GM10266 (cell line): ENCODE data around the gene CHST8.

ENCODE experiments used
- DNase-seq: peaks from one replicate; pipeline ENCODE4 v3.0.0; 2012; ENCODE audit errors: extremely low spot score
- TF ChIP-seq, protein P1 (sequence below): IDR thresholded peaks from 2 replicates; pipeline ENCODE4 v1.5.1; 2012; ENCODE audit warnings: mild to moderate bottlenecking, low read depth; ENCODE audit not compliant: control insufficient read depth, insufficient read depth; ENCODE audit errors: missing control alignments

The CHST8 gene

DNA sequence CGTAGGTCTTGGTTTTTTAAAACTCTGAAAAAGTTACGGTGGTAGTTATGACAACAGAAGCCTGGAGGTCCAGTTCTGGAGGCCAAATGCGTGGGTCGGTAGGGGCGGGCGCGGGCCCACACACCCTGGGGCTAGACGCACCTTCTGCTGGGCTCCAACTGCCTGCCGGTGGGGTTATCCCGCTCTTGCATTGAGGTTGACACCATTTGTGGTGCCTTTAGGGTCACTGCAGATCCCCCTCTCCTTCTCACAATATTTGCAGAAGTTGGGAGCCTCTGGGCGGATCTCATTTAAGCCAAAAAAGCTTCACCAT is 81.6 kb downstream of the CHST8 start:
- TF ChIP-seq, protein P1, sequence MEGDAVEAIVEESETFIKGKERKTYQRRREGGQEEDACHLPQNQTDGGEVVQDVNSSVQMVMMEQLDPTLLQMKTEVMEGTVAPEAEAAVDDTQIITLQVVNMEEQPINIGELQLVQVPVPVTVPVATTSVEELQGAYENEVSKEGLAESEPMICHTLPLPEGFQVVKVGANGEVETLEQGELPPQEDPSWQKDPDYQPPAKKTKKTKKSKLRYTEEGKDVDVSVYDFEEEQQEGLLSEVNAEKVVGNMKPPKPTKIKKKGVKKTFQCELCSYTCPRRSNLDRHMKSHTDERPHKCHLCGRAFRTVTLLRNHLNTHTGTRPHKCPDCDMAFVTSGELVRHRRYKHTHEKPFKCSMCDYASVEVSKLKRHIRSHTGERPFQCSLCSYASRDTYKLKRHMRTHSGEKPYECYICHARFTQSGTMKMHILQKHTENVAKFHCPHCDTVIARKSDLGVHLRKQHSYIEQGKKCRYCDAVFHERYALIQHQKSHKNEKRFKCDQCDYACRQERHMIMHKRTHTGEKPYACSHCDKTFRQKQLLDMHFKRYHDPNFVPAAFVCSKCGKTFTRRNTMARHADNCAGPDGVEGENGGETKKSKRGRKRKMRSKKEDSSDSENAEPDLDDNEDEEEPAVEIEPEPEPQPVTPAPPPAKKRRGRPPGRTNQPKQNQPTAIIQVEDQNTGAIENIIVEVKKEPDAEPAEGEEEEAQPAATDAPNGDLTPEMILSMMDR, result no peak
- DNase-seq, result no peak

DNA sequence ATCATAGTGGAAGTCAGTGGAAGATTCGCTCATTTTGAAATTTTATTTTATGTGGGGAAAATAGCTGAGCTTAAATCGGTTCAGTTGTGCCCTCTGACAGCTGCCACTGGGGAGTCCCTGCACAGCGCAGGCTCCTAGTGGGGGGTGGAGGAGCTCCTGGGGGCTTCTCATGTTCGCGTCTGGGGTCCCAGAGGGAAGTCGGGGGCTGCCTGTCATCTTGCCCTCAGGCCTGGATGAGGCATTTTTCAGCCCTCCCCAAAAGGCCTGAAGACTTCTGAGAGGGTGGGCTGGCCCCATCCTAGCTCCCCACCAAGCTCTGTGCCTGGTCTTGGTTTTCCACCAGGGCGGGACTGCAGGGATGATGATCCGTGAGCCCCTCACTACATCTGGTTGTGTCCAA is 82.1 kb downstream of the CHST8 start:
- no peak for DNase-seq
- TF ChIP-seq, protein P1, result no peak

DNA sequence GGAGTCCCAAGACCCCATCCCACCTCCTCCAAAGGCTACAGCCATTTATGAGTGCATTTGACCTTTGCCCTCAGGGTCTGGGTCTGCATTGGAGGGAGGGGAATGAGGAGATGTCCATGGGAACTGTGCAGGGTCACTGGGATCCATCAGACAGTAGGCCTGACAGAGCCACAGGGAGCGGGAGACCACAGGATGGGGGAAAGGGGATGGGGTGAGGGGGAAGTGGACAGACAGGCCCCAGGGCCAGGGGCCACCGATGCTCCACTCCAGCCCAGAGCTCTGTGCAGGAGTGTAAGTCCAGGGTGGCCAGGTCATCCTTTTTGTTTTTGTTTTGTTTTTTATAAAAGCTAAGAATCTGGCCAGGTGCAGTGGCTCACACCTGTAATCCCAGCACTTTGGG is 82.5 kb downstream of the CHST8 start:
- TF ChIP-seq, protein P1, result no peak
- no peak for DNase-seq

DNA sequence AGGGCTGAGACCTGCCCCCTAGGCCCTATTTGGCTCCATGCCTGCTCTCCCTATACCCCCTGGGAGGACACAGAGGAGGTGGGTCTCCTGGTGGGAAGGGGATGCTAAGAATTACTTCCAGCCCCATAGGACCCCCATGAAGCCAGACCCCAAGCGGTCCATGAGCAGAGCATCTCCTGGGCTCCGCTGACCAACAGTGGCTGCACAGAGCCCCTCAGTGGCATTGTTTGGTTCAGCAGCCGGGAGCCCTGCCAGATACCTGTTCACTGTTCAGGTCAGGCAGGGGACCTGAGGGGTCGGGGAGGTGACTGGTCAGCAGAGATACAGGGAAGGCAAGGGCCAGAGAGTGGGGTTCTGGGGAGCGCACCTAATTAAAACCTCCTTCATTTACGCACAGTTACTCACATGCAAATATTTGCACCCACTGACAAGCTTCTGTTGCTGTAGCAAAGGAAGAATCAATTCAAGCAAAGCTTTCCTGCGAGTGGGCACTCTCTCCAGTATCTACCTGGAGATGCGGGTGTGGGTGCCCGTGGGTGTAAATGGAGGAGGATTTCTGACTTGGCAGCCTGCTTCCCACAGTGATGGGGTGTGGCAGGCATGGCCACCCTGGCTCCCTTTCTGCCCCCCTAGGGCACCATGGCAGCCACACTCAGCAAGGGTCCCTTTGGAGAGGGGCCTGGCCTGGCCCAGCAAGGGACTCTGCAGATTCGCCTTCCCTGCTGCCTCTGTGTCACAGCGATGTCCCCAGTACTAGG is 83.5 kb downstream of the CHST8 start:
- no peak for DNase-seq
- TF ChIP-seq, protein P1, result no peak

DNA sequence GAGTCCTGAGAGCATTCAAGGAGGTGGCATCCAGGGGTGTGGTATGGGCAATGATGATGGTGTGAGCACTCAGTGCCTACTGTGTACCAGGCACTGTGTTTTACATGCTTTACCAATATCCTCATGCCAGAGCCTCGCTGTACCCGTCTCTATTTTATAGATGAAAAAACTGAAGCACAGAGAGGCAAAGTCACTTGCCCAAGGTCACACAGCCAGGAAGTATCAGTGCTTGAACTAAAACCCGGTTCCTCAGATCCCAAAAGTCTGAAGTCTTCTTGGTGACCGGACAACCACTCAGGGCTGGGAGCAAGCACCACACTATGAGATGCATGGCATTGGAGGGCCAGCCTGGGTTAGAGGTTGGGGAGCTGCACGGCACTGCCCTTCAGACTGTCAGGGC is 84.1 kb downstream of the CHST8 start:
- TF ChIP-seq, protein P1, result no peak
- no peak for DNase-seq

DNA sequence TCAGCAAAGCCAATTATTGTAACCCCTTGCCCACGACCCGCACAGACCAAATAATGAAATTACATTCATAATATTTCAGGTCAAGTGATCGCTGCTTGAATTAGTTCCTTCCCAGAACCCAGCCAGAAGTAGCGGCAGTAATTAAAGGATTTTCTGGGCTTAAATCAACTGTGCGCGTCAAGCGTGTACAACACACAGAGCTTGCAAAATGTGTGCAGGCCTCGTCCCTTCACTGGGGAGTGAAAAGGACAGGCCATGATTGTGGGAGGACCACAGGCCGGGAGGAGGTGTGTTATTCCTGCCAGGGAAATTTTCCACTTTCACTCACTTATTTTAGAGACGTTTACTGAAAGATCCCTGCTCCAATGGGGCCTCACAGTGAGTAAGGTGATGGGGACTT is 84.9 kb downstream of the CHST8 start:
- TF ChIP-seq, protein P1, result no peak
- no peak for DNase-seq

DNA sequence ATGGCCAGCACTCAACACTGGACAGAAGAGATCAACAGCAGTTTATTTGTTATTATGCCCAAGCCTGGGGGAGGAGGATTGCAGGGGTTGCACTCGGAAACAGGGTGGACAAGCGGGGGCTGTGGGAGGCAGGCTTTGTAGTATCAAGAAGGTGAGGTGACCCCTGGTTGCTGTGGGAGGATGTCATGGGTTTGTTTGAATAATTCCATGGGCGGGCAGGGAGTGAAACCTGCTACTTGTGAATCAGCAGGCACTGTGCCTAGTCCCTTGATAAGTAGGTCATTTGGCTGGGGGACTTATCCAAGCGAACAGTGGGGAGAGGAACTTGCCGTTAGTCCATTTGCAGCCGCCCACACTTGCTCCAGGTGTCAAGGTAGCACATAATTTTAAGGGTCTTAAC is 90.5 kb downstream of the CHST8 start:
- TF ChIP-seq, protein P1, result no peak
- no peak for DNase-seq
